ENCODE data around the gene KCNJ5. TPM values are rescaled to one million over a fixed set of nuclear protein-coding genes. Genes with fewer than 3 reads are reported as not detected.

Gene KCNJ5
- total and polyA plus RNA-seq, 2 experiments from 2014 or later: not detected

GRCh38 chr11:128891913-128892398 lies 800 bp downstream of the KCNJ5 start:
- peak; percentile 46 for DNase-seq (ENCODE audit: low spot score)
- H3K9me3 Mint-ChIP-seq: no peaks in the 10 kb centered on the region; the same call in 1 of the 3 replicates
- ATAC-seq: peak; percentile 4; the same call in 2 of the 3 replicates
- H3K36me3 Mint-ChIP-seq (ENCODE audit: low read depth): no peaks in the 10 kb centered on the region; the same call in 2 of the 3 replicates
- H3K4me3 ChIP-seq: peak overlapping the region; percentile 73
- H2AFZ ChIP-seq: no peak overlapping the region
- H3K4me3 Mint-ChIP-seq: peak overlapping the region; percentile 78
- TF ChIP-seq EZH2 (IDR thresholded peaks at IDR 0.05; ENCODE audit: low read depth, unreplicated experiment) (peak; percentile 16), EZH2phosphoT487 (IDR thresholded peaks at IDR 0.05; ENCODE audit: unreplicated experiment) (no peak), REST (IDR thresholded peaks at IDR 0.05; ENCODE audit: unreplicated experiment) (no peak), CREB1 (CRISPR knock-in tag; IDR thresholded peaks at IDR 0.05; ENCODE audit: low read depth) (no peak), STAT1 (IDR thresholded peaks at IDR 0.05; ENCODE audit: unreplicated experiment) (no peak), ZNF462 (CRISPR knock-in tag; IDR thresholded peaks at IDR 0.05) (no peak)
- peaks cover 20% of the 10 kb centered on the region; the same call in 1 of the 2 replicates for H4K20me1 ChIP-seq (replicated peaks; ENCODE audit: insufficient read depth)
- H3K27ac Mint-ChIP-seq: no peak overlapping the region
- no peak overlapping the region for H3K27ac ChIP-seq (ENCODE audit: low read depth)
- H3K27me3 Mint-ChIP-seq (ENCODE audit: insufficient read depth, low read depth, poor library complexity): peaks cover 70% of the 10 kb centered on the region
- H3K4me1 ChIP-seq (ENCODE audit: insufficient read depth): peaks cover 29% of the 10 kb centered on the region
- H3K79me2 ChIP-seq (replicated peaks; ENCODE audit: insufficient read depth): no peaks in the 10 kb centered on the region
- no peaks in the 10 kb centered on the region; the same call in 1 of the 2 replicates for H3K36me3 ChIP-seq (ENCODE audit: insufficient read depth)
- no peaks in the 10 kb centered on the region for H3K9me2 ChIP-seq (ENCODE audit: insufficient read depth)
- peak overlapping the region; percentile 93 for H3K4me2 ChIP-seq
- peaks cover 40% of the 10 kb centered on the region for H3K4me1 Mint-ChIP-seq
- H3F3A ChIP-seq (replicated peaks; ENCODE audit: low read depth): peaks cover 3% of the 10 kb centered on the region; the same call in 1 of the 2 replicates
- peaks cover 95% of the 10 kb centered on the region for H3K27me3 ChIP-seq (ENCODE audit: insufficient read depth)

Measured in GM23338 (cell line).